Esophagus muscularis mucosa (tissue), 4 donors: ENCODE measurements around the gene AGAP1.

Experiments used
- CTCF ChIP-seq, 3 experiments: fragments of 200-600 bp in 2 of 3; fragments of 450-650 bp in 1 of 3; sonication (generic) in 2 of 3; IDR thresholded peaks; one replicate each; pipeline ENCODE4 v1.5.1; 2017 to 2019; ENCODE audit warnings: antibody characterized with exemption in 3 of 3, mild to moderate bottlenecking in 2 of 3, moderate library complexity in 1 of 3
- EP300 ChIP-seq: sonication (generic); formaldehyde crosslinking; IDR thresholded peaks from one replicate; pipeline ENCODE4 v1.6.1; 2017; ENCODE audit warnings: antibody characterized with exemption
- POLR2A ChIP-seq: fragments of 450-650 bp; IDR thresholded peaks from one replicate; pipeline ENCODE4 v1.6.1; 2017; ENCODE audit warnings: antibody characterized with exemption, moderate library complexity, mild to moderate bottlenecking, low read depth
- POLR2AphosphoS5 ChIP-seq, 2 donors: sonication (generic); formaldehyde crosslinking; IDR thresholded peaks; one replicate each; pipeline ENCODE4 v1.6.1; 2017; ENCODE audit warnings: antibody characterized with exemption in 2 of 2

GRCh38 chr2:235835810-235836209, 342.0 kb downstream of the AGAP1 start:
- TF ChIP-seq POLR2A, result no peak
- TF ChIP-seq EP300, result no peak
- TF ChIP-seq CTCF (IDR thresholded peaks at IDR 0.05), result no peak
- TF ChIP-seq POLR2AphosphoS5 (IDR thresholded peaks at IDR 0.05), result no peak
